HG02840 (cell line): ENCODE measurements around the gene TMCO5A.

Source experiments
- ATAC-seq: cut with Tn5 transposase; IDR thresholded peaks from one replicate; pipeline ENCODE4 v1.9.1; 2021; ENCODE audit warnings: mild to moderate bottlenecking, moderate library complexity, moderate number of reproducible peaks; ENCODE audit not compliant: unreplicated experiment, low FRiP score

TMCO5A gene

DNA sequence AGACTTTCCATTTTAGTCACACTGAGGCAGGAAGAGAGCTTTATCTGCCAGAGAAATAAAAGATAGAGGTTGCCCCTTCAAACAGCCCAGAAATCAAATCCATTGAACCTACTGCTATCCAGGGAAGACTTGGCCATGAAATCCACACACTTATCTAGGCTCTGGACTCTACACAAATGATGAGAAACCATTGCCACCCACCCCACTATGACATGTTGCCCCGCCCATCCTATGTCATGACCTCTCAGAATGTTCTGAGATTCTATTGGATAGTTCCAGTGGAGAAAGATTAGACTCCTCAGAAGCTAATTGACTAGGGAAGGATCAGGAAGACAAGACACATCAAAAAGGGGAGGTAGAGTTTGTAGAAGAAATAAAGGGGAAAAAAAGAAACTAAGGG lies at the start of gene TMCO5A:
TMCO5A (plus strand) TSS at position 301 of the 400 bp plus-strand sequence. CDS start 1,684 bp downstream, outside the sequence.
- ATAC-seq = no peak

GRCh38 chr15:37885651-37886050 lies 48.8 kb upstream of the TMCO5A start:
- no peak for ATAC-seq

- ATAC-seq = no peak
These were observed 46.1 kb upstream of the TMCO5A start for GRCh38 chr15:37888356-37888755.

DNA sequence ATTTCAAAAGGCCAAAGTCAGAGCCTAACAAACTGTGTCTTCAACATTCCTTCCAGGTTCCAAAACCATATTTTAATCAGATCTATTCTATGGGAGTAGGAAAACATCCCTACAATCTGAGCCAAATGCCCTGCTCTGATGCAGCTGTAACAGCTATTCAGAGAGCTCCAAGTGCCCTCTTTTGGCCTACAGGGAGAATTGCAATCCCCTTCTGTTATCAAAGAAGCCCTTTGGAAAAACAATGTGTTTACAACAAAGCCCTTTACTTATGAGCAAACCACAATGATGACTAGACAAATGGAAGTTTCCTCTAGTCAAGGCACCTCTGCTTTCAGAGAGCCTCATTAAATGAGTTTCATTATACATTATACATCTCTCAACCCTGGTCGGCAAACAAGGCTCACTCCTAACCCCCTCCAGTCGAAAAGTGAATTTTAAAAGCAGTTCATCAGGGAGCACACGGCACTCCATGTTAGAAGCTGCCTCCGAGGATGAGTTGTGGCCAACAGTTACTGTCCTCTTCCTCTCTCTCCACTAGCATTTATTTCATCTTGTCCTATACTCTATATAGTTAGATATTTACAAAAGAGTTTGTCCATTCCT lies 42.6 kb upstream of the TMCO5A start:
- ATAC-seq = no peak

GRCh38 chr15:37893309-37893708 lies 41.1 kb upstream of the TMCO5A start:
- no peak for ATAC-seq

GRCh38 chr15:37898362-37898761 lies 36.1 kb upstream of the TMCO5A start:
- no peak for ATAC-seq

DNA sequence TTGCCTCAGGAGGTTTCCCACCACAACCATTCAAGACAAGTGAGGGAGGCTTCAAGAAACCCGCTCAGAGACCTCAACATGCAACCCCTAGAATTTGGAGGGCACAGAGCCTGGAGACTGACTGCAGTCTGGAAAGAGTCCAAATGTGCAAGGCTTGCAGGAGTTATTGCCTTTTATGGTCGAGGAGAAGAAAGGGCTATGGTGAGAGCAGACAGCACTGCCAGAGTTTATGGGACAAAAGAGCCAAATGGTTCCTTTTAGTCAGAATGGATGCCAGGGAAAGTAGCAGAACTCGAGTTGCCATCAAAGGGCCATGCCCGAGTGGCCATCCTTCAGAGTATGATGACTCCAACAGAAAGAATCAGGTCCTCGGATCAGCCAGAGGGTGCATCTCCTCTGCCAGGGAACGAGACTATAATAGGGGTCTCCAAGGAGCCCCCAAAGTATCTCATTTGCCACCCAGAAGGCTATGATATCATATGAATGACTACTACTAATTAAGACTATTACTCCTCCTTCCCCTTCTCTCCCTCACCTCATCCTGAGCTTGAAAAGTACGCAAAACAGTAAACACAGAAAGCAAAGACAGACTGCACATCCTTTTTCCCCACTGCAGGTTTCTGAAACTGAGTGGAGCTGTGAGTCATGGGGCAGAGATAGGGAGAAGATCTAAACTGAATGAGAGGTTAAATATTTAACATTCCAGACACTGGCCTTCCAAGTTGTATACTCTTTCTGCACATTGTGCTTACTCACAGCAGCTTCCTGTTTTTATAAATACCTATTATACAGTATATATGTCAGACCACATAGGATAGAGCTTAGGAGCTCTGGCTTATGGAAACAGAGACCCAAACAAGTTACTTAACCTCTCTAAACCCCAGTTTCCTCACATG lies 33.9 kb upstream of the TMCO5A start:
- ATAC-seq = no peak

DNA sequence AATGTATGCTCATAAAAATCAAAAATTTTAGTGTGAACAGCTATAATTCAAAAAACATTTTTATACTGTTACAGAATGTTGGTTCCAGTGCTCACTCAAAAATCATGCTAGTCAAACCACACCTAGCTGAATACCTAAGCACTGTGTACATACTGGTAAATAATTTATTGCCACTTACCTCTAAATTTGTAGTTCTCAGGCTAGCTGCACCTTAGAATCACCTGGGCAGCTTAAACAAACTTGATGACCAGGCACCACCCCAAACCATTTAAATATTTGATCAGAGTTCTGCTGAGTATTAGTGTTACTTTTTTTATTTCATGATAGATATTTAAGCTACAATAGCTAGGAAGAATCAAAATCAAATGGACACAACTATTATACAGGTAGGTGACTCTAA lies 32.3 kb upstream of the TMCO5A start:
- no peak for ATAC-seq

- ATAC-seq = no peak
These were observed 30.4 kb upstream of the TMCO5A start for GRCh38 chr15:37903919-37904625.

DNA sequence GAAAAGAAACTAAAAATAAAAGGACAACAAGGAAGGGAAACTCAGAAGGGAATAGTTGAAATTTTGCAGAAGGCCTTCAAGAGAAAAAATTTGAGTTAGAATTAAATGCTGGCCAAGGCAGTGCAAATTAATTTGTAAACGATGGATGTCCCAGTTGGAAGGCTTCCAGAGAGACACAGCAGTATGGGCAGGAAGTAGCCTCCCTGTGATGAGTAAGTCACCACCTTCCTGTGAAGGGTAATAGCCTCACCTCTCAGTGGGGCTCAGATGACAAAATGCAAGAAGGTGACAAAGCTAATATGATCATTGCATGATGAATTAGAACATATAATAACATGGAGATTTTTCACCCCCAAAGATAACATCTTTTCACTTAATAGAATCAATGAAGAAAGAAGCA lies 27.3 kb upstream of the TMCO5A start:
- no peak for ATAC-seq

DNA sequence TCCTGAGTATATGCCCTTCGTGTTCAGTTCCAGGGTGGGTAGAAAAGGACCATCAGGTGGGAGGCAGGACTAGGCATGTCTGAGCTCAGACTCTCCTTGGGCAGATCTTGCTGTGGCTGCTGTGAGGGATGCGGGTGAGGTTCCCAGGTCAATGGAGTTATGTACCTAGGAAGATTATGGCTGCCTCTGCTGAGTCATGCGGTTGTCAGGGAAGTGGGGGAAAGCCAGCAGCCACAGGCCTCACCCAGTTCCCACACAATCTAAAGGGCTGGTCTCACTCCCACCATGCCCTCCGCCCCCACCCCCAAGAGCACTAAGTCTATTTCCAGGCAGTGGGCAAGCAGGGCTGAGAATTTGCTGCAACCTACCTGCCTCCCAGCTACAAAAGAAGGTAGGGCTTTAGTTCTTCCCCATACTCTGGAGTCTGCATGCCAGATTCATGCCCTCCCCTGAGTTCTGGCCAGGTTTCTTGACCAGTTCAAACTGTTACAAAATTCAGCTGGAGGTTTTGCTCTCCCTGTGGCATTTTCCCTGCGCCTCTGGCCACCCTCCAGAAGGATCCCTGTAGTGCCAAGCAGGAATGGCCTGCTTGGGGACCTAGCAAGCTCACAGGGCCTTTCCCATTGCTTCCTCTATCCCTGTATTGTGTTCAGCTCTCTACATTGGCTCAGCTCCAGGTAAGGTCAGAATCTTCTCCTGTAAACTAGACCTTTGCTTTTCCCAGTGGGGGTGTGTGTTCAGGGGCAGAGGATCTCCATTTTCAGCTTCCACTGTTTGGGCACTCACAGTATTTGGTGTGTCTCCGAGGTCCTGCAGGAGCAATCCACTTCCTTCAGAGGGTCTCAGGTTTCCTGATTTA lies 12.7 kb upstream of the TMCO5A start:
- no peak for ATAC-seq

GRCh38 chr15:37926136-37926535 lies 8.3 kb upstream of the TMCO5A start:
- no peak for ATAC-seq

- no peak for ATAC-seq
These were observed 5.2 kb upstream of the TMCO5A start for GRCh38 chr15:37929238-37929637.

DNA sequence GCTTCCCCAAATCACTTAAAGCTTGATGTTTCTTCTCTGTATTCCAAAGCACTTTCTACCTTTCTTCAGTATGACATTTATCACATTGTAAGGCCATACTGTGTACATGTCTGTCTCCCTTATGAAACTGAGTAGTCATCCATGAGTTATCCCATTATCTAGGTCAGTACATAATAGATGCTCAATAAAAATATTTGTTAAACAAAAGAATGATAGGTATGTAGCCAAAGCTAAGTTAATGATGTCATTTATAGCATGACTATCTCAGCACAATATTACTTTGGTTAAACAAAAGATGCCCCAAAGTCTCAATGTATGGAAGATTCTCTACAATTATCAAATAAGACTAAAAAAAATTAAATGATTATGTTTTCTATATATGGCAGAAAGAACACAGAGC lies 3.1 kb upstream of the TMCO5A start:
- no peak for ATAC-seq

DNA sequence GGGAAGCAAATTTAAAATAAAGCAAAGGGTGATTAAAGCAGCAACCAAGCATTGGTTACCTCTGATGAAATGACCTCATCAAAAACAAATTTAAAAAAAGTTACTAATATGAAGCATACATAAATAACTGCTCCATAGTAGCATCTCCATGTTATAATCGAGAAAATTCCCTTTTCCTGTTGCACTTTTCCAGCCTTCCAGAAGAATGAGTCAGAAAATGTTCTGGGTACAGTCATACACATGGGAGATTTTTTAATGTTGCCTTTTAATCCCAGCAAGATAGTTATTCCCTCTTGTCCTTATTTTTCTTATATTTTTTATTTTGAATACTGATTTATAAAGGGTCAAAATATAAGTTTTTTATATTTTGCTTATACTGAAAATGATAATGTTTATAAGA lies 2.6 kb upstream of the TMCO5A start:
- no peak for ATAC-seq

GRCh38 chr15:37932549-37932948 lies 1.9 kb upstream of the TMCO5A start:
- ATAC-seq = no peak

DNA sequence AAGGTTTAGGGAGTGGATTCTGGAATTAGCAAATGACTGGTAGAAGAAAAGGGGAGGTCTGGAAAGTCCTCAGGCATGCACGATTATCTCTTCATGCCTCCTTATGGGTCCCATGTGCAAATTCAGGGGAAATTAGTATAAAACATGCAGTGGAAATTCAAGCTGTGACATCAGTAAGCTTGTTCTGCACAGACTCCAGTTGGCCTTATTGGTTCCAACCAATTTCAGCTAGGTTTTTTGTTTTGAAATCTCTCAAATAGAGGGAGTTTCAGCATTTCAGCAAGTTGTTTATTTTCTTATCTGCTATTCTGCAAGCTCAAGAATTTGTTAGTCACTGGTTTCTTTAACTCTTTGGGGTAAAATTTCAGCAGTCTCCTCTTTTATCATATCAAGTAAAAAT lies 774 bp upstream of the TMCO5A start:
- ATAC-seq = no peak

GRCh38 chr15:37940876-37941275 lies 6.4 kb downstream of the TMCO5A start:
- no peak for ATAC-seq

DNA sequence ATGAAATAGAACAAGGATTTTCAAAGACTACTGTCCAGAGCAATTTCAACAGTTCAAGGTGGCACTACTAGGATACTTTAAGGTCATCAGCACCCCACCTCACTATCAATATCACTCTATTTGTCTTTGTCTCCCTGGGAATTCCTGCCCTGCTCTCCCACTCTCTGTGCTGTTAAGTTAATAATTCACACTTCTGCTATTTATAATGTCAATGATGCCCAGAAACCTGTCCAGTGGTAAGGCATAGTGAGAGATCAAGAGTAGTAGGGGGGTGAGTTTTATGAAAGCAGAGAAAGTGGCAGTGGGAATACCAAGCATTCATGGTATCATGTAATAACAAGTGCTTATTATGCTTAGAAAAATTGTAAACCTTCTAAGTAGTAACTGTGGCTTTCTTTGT lies 7.3 kb downstream of the TMCO5A start:
- ATAC-seq = no peak

- ATAC-seq = no peak
These were observed 17.6 kb downstream of the TMCO5A start for GRCh38 chr15:37951999-37952398.
